ENCODE measurements around the gene FAM241B.

Gene FAM241B

GRCh38 chr10:69666756-69667155 is 36.7 kb downstream of the FAM241B start:
- no peak for DNase-seq (ENCODE audit: low read depth in 2 of 2)

GRCh38 chr10:69668721-69669120 is 38.7 kb downstream of the FAM241B start:
- DNase-seq (ENCODE audit: low read depth in 2 of 2) = no peak

DNA sequence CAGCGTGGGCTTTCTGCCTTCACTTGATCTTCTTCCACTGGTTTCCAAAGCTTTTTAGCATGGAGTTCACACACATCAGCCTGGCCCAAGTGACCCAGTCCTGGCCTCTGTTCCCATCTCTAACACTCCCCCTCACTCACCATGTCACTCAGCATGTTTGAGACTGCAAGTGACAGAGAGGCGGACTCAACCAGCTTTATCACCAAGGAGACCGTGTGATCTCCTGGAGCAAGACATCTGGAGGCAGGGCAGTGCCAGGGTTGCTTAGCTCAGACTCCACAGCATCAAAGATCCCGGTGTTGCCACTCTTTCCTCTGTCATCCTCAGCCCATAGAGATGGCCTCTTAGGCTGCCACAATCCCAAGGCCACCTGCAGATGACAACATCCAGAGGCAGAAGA is 39.4 kb downstream of the FAM241B start:
- DNase-seq (ENCODE audit: low read depth in 2 of 2) = no peak

DNA sequence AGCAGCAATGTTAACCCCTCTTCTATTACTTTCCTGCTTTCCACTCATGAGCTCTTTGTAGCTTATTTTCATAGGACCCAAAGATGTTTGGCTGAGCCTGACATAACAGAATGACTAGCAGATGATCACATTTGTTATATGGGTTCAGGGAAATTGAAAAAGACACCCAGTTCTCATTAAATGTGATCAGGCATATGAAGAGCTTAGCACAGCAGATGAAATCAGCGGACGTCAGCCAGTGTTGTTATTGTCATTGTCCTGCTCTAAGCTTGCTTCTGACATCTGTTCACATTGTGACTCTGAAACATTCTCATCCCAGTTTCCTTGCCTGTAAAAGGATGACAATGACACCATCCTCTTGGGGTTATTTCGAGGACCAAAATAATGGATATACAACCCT is 43.5 kb downstream of the FAM241B start:
- no peak for DNase-seq (ENCODE audit: low read depth in 2 of 2)

DNA sequence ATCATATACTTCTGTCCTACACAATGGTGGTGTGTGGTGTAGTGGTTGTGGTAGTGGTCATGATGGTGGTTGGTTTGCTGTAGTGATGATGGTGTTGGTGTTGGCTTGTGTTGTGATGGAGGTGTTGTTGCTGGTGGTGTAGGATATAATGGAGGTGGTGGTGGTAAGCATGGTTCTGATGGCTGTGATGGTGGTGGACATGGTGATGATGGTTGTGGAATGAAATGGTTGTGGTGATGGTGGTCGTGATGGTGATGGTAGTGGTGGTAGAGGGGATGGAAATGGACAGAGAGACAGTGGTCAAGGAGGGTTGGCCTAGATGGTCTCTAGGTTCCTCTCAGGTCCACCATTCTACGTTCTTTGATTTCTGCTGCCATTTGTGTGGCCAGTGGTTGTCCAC is 44.7 kb downstream of the FAM241B start:
- DNase-seq (ENCODE audit: low read depth in 2 of 2) = no peak

DNA sequence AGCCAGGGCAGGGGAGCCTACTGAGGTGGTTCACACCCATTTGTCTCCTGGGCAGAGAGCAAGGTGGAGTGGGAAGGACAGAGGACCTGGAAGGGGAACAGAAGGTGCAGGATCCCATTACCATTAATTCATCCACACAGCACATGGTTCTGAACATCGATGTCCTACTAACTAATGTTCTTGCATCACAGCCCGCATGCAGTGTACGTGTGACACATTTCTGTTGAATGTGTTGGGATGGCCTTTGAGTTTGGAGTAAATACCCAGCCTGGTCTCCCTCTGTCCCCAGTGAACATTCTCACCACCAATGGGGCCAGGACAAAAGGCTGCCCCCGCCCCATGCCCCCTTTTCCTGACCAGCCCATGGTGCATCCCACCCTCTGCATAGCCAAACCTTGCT is 46.3 kb downstream of the FAM241B start:
- DNase-seq (ENCODE audit: low read depth in 2 of 2) = no peak

- no peak for DNase-seq (ENCODE audit: low read depth in 2 of 2)
Observed at GRCh38 chr10:69677985-69678654, 48.1 kb downstream of the FAM241B start.

DNA sequence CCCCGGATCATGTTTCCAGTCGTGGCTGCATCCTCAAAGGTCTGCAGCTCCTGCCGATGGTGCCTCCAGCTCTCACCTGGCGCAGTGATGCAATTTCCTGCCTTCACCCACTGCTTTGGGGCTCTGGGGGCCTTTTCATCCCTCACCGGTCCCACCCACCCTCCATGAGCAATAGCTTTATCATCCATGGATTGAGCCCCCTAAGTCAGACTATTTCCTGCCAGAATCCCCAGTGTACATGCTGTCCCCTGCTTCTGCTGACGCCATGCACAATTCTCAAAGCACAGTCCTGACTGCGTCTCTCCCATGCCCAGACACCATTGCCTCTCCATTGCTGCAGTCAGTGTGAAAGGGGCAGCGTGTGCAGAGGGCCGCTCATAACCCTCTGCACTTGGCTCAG is 49.7 kb downstream of the FAM241B start:
- DNase-seq (ENCODE audit: low read depth in 2 of 2) = no peak

GRCh38 chr10:69680610-69681009 is 50.6 kb downstream of the FAM241B start:
- no peak for DNase-seq (ENCODE audit: low read depth in 2 of 2)

DNA sequence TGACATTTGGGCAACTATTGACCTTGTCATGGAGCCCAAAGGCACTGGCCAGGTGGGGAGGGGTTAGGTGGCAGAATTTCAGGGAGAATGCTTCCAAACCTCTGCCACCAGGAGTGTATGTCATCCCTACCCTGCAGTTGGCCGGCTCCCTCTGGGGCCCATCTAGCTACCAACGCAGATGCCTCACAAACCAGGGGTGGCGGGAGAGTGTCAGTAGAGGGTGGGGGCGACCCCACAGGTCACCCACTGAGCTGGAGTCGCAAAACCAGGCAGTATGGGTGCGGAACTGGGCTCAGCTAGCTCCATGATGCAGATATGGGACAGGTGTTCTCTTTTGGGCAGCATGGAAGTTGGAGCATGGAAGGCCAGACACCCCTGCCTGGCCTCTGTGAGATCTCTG is 51.4 kb downstream of the FAM241B start:
- no peak for DNase-seq (ENCODE audit: low read depth in 2 of 2)

DNA sequence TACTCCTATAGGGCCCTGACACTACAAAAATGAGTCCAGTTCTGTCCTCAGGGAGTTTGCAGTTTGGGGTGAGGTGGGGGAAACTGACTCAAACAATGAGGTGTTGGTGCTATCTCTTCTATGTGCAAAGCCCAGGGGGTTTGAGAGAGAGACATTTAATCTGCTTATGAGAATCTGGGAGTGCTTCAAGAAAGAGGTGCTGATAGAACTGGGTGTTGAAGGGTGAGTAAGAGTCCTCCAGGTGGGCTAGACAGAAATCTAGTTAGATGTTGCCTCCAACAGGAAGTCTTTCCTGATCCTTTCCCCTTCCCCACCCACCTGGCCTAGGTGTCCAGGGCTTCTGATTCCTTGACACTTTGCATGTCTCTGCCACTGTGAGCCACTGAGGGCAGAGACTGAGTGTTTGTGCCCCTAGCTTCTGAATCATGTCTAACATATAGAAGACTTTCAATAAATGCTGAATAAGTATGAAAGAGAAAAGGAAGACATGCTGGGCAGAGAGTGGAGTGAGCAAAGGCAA is 53.0 kb downstream of the FAM241B start:
- DNase-seq (ENCODE audit: low read depth in 2 of 2) = no peak

Measured in fibroblast of skin of left biceps (primary cell).